Lower lobe of right lung (tissue), 2 donors: ENCODE measurements around the gene MAP3K7CL. TPM values are rescaled to one million over a fixed set of nuclear protein-coding genes. Genes with fewer than 3 reads are reported as not detected.

Source experiments
- ATAC-seq, 2 donors: fragments of 200-7000 bp; cut with Tn5 transposase; one replicate each; pipeline ENCODE4 v1.9.1; 2020 to 2022; ENCODE audit warnings: mild to moderate bottlenecking in 2 of 2, moderate library complexity in 2 of 2
- DNase-seq: peaks from one replicate; pipeline ENCODE4 v3.0.0-alpha.2; 2020
- H3K27ac ChIP-seq: fragments of 200-600 bp; one replicate; pipeline ENCODE4 v1.8.0; 2022
- H3K27me3 ChIP-seq: fragments of 200-600 bp; one replicate; pipeline ENCODE4 v1.8.0; 2022; ENCODE audit warnings: low read depth
- H3K36me3 ChIP-seq: fragments of 200-600 bp; one replicate; pipeline ENCODE4 v1.8.0; 2022; ENCODE audit warnings: mild to moderate bottlenecking
- H3K4me1 ChIP-seq: fragments of 200-600 bp; one replicate; pipeline ENCODE4 v1.8.0; 2022
- H3K4me3 ChIP-seq: fragments of 200-600 bp; one replicate; pipeline ENCODE4 v1.8.0; 2022; ENCODE audit warnings: mild to moderate bottlenecking
- H3K9me3 ChIP-seq: fragments of 200-600 bp; one replicate; pipeline ENCODE4 v1.8.0; 2022
- intact Hi-C: fragments of 100-400 bp; cut with DNase I; formaldehyde crosslinking; loops from one replicate; pipeline ENCODE4 v1.11.0; 2022
- total RNA-seq: library from RNA; stranded (reverse); fragmentation: NEBNext Ultra II Directional; extraction: Animal tissue kit (Norgen Biotek cat#: 25700); gene quantifications from one replicate; pipeline ENCODE4 v1.2.1, GENCODE V29; 2021
- TF ChIP-seq, protein P1 (sequence below): fragments of 200-600 bp; IDR thresholded peaks from one replicate; pipeline ENCODE4 v1.8.0; 2022; ENCODE audit warnings: antibody characterized with exemption, mild to moderate bottlenecking
- donor health status: DM: no; HTN: yes; CAD: no; lungs with severe emphysema.

Gene MAP3K7CL
- total RNA-seq, 1 donor from 2014 or later = 8.3 TPM

DNA sequence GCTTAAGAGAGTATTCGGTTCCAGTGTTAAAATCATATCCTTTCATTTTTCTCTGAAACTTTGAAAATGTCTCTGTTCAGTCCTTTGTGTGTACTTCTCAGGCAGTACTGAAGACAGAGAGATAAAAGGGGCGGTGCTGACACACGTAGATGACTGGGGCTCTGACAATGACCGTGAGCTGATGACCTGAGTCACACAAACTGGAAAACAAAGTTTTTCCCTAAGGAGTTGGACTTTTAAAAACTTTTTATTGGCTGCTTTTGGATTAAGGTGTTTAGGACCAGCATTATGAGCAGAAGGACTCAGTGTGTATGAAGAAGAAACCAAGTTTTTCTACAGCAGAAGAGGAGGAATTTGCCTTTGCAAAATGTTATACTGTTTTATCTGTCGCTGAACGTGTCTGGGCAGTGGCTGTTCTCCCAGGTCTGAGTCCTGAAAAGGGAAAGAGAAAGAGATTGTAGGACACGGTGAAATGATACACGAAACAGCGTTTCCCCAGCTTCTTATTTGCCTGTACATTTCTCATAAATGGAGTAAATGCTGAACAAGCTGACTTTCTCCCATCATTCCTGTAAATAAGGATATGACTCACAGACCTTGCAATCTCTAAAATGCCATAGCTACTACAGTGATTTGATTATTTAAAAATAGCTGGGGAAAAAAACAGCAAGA lies 51.5 kb downstream of the MAP3K7CL start:
- Histone ChIP-seq H3K36me3 (no peaks in the 10 kb centered on the region), H3K27me3 (no peaks in the 10 kb centered on the region), H3K9me3 (no peaks in the 10 kb centered on the region), H3K4me1 (peaks cover 33% of the 10 kb centered on the region), H3K27ac (peak overlapping the region; percentile 78), H3K4me3 (peak overlapping the region; percentile 25)
- TF ChIP-seq, protein P1, sequence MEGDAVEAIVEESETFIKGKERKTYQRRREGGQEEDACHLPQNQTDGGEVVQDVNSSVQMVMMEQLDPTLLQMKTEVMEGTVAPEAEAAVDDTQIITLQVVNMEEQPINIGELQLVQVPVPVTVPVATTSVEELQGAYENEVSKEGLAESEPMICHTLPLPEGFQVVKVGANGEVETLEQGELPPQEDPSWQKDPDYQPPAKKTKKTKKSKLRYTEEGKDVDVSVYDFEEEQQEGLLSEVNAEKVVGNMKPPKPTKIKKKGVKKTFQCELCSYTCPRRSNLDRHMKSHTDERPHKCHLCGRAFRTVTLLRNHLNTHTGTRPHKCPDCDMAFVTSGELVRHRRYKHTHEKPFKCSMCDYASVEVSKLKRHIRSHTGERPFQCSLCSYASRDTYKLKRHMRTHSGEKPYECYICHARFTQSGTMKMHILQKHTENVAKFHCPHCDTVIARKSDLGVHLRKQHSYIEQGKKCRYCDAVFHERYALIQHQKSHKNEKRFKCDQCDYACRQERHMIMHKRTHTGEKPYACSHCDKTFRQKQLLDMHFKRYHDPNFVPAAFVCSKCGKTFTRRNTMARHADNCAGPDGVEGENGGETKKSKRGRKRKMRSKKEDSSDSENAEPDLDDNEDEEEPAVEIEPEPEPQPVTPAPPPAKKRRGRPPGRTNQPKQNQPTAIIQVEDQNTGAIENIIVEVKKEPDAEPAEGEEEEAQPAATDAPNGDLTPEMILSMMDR = no peak
- intact Hi-C loops = no loop called here
- ATAC-seq = peak; percentile 60 to 84
- no peak for DNase-seq

DNA sequence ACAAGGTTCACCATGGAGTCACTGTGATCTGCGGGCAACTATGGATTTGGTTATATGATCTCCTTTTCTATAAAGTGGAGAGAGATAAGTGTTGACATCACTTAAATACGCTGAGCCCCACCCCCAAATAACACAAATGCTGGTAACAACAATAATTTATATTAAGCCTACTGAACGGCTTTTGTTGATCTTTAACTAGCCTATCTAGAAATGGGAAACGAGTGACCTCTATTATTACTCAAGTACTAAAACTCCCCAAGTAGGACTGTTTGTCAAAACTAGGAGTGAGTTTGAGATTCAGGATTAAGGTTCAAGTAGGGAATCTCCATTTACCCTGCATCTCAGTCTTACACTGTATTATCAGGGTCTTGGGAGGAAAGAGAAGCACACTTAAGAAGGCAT lies 52.2 kb downstream of the MAP3K7CL start:
- H3K4me3 ChIP-seq = no peak overlapping the region
- ATAC-seq = peak in 1 of 2 donors; percentile 34
- peaks cover 33% of the 10 kb centered on the region for H3K4me1 ChIP-seq
- H3K9me3 ChIP-seq = no peaks in the 10 kb centered on the region
- H3K27ac ChIP-seq = peak overlapping the region; percentile 78
- H3K27me3 ChIP-seq = no peaks in the 10 kb centered on the region
- TF ChIP-seq, protein P1 = no peak
- intact Hi-C loops = no loop called here
- no peaks in the 10 kb centered on the region for H3K36me3 ChIP-seq
- no peak for DNase-seq

DNA sequence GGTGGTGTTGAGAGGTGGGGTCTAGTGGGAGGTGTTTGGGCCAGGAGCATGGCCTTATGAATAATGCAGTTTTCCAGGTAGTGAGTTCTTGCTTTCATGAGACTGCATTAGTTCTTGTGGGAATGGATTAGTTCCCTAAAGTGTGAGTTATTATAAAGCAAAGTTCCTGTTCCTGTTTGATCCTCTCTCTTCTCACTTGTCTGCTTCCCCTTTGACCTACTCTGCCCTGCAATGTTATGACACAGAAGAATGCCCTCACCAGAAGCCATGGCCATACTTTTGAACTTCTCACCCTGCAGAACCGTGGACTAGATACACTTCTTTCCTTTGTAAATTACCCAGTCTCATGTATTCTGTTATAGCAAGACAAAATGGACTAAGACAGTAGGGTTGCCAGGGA lies 53.6 kb downstream of the MAP3K7CL start:
- DNase-seq = no peak
- H3K4me3 ChIP-seq = no peak overlapping the region
- TF ChIP-seq, protein P1 = no peak
- H3K27me3 ChIP-seq = no peaks in the 10 kb centered on the region
- no peak overlapping the region for H3K27ac ChIP-seq
- ATAC-seq = peak; percentile 59 to 88
- H3K4me1 ChIP-seq = peaks cover 33% of the 10 kb centered on the region
- no peaks in the 10 kb centered on the region for H3K36me3 ChIP-seq
- H3K9me3 ChIP-seq = no peaks in the 10 kb centered on the region
- intact Hi-C loops = no loop called here

DNA sequence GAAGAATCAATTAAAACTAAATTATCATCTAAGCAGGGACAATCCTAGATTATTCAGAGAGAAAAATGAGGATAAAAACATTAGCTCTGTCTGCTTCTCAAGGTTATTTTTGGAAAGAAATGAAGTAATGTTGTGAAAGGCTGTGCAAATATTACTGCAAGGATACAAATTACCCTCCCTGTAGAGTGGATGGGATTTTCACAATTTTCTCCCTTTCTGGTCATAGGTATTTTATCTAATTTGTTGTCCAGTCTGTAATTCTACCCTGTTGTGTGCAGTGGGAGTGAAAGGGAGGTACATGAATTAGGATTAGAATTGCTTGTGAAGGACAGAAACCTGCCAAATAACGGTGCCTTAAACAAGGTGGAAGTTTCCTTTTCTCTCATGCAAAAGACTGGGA lies 54.7 kb downstream of the MAP3K7CL start:
- no peaks in the 10 kb centered on the region for H3K27me3 ChIP-seq
- no peak overlapping the region for H3K4me3 ChIP-seq
- H3K27ac ChIP-seq = no peak overlapping the region
- ATAC-seq = no peak
- DNase-seq = no peak
- H3K4me1 ChIP-seq = peaks cover 33% of the 10 kb centered on the region
- no peaks in the 10 kb centered on the region for H3K36me3 ChIP-seq
- H3K9me3 ChIP-seq = no peaks in the 10 kb centered on the region
- TF ChIP-seq, protein P1 = no peak
- intact Hi-C loops = no loop called here

DNA sequence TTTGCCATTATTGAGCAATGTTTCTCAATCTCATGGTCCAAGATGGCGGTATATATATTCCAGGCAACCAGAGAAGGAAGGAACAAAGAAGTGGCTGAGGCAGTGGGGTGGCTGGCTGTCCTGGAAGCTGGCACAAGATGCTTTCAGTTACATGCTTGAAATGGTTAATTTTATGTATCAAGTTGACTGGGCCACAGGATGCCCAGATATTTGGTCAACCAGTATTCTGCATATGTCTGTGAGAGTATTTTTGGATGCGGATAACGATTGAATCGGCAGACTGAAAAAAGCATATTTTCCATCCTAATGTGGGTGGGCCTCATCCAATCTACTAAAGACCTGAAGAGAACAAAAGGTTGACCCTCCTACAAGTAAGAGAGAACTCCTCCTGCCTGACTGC lies 55.2 kb downstream of the MAP3K7CL start:
- intact Hi-C loops = no loop called here
- no peak for ATAC-seq
- Histone ChIP-seq H3K4me1 (peaks cover 33% of the 10 kb centered on the region), H3K9me3 (no peaks in the 10 kb centered on the region), H3K27ac (no peak overlapping the region), H3K4me3 (no peak overlapping the region), H3K27me3 (no peaks in the 10 kb centered on the region), H3K36me3 (no peaks in the 10 kb centered on the region)
- TF ChIP-seq, protein P1 = no peak
- DNase-seq = no peak
